Stimulated activated CD4-positive, alpha-beta T cell treated with anti-CD3 and anti-CD28 coated beads, TNF-alpha, amount 100 ng/mL, for 48 hours (primary cell): ENCODE results near the gene SYNE1.

Source experiments
- DNase-seq, 3 donors: peaks; one replicate each; pipeline ENCODE4 v3.0.0-alpha.2; 2020; ENCODE audit warnings: low read depth in 3 of 3

The SYNE1 gene

GRCh38 chr6:152277826-152278329, 359.3 kb downstream of the SYNE1 start:
- DNase-seq: no peak

- DNase-seq: no peak
Observed at GRCh38 chr6:152273638-152274037, 363.5 kb downstream of the SYNE1 start.

DNA sequence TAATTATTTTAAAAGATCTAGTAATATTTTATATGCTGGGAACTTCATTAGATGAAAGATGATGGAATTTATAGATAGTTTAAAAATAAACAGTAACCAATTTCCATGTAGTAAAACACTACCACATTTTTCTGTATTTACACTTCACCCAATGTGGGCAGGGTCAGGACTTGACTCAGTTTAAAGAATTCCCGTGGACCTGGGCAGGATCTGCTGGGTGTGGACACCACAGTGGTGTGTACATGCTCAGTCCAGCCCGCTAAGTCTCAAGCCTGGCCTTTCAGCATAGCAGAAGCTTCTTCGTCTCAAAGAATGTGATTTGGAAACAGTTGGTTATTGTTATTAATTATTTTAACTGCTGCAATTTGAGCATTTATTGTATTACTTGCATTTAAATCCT, 364.2 kb downstream of the SYNE1 start:
- DNase-seq: no peak

GRCh38 chr6:152272486-152272885, 364.7 kb downstream of the SYNE1 start:
- DNase-seq: no peak

DNA sequence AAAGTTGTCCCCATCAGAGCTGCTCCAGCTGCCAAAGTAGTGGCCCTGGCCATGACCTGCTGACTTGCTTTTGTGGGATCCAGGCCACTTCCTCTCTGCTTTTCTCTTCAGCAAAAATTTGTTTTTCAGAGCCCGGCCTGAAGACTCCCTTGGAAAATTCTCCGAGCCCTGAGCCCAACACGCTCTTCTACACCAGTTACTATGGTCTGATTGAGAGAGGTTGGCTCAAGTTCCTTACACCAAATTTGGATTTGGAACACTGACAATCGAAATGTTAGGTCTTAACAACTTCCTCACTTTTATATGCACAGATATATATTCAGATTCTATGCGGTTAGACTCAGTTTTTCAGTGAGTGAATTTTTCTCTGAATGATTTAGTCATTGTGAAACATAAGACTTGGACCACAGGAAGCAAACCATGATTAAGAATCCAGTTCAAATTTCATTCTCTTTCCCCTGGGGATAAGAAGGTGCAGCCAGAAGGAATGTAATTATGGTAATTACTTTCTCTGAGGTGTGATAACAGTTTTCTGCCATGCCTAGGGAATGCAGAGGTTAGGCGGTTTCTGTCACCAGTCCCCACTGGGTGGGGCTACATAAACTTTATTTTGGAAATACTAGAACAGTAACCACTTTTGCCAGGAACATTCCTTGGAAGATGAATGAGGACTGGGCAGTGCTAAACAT, 365.2 kb downstream of the SYNE1 start:
- DNase-seq: no peak

GRCh38 chr6:152270301-152270925, 366.7 kb downstream of the SYNE1 start:
- no peak for DNase-seq

DNA sequence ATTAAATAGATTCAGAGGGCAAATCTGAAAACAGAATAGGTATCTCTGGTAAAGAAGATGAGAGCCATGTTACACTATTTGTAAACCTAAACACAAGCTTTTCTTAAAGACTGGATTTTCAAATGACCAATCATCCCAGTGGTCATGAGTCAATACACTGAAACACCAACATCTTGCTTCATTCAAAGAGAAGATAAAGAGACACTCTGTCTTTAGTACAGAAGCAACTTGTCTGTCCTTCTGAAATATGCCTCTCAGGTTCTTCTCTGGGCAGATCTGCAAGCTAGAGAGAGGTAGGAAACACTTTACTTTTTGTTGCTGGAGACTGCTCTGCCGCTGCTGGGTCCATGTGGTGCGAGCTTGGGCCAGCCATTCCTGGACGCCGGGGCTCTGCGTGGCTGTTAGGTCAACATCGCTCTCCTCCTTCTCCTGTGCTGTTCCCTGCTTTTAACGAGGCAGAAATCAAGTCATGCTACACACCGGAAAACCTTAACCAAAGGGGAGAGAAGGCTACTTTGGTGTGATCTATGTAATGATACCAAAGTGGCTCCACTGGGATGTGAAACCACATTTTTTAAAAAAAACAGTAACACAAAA, 368.2 kb downstream of the SYNE1 start:
- no peak for DNase-seq

DNA sequence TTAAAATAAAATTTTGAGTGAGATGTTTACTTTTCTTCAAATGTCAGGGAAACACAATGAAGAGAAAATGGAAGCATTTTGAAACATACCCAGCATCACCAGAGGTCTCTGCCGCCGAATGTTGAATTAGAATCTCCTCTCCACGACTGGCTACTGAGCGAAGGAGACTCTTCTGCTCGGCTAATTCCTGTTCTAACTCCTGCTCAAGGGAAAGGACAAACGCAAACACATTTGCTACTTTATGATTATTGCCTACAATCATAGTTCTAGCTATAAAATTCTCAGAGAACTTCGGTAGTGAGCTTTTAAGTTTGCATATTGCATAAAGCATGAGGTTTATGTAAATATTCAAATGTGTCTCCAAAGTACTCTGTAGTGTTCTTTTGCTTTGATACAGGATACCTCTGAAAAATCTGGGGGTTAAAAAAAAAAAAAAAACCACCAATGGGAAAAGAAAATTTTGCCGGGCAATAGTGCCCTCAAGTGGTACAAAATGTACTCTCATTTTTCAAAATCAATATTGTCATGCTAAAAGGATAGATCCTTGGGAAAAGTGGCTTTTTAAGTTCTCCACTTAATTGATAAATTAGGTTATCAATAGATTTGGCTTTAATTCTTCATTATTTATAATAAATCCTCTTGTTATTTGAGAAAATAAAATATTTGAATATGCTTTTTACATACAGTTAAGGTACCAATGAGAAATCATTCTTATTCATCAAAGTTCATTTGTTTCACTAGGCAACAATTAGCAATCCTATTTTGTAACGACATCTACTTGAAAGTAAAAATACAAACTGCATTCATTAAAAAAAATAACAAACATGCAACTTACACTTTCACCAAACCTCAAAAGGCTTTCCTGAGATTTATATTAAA, 369.0 kb downstream of the SYNE1 start:
- peak in 1 of 3 donors; percentile 8 for DNase-seq

- DNase-seq: no peak
Observed at GRCh38 chr6:152265651-152266050, 371.5 kb downstream of the SYNE1 start.

- no peak for DNase-seq
Observed at GRCh38 chr6:152263582-152263981, 373.6 kb downstream of the SYNE1 start.

GRCh38 chr6:152261179-152261578, 376.0 kb downstream of the SYNE1 start:
- DNase-seq: no peak

- no peak for DNase-seq
Observed at GRCh38 chr6:152259234-152259633, 377.9 kb downstream of the SYNE1 start.

DNA sequence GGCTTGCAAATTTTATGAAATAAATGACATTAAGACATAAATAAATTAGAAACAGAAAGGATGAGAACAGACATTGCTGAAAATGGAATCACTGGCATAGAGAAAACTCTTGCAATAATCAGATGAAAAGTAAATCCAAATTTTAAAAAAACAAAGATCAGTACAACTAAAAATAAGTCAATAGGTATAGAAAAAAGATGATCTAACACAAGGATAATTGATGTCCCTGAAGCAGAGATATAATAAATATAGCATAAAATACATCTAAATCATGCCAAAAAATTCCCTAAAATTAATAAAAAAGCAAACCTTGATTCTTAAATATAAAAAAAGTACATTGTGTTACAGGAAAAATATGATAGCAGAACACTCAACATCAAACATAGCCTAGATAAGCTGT, 379.6 kb downstream of the SYNE1 start:
- no peak for DNase-seq

- DNase-seq: no peak
Observed at GRCh38 chr6:152250127-152250526, 387.0 kb downstream of the SYNE1 start.

DNA sequence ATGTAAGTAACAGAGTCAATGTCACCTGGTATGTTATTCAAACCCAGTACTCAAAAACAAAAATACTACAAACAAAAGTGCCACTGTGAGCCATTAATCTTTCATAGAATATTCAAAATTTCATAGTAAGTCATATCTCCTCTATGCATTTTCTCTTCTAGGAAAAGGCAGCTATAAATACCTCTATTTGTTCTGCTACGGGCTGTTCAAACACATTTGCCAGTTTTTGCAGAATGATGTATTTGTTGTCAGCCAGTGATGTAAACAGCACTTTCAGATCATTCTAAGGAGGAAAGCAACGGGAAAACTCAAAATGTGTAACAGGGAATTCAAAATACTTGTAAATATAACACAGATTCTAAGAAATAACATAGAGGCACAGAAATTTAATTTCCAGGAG, 388.2 kb downstream of the SYNE1 start:
- no peak for DNase-seq

DNA sequence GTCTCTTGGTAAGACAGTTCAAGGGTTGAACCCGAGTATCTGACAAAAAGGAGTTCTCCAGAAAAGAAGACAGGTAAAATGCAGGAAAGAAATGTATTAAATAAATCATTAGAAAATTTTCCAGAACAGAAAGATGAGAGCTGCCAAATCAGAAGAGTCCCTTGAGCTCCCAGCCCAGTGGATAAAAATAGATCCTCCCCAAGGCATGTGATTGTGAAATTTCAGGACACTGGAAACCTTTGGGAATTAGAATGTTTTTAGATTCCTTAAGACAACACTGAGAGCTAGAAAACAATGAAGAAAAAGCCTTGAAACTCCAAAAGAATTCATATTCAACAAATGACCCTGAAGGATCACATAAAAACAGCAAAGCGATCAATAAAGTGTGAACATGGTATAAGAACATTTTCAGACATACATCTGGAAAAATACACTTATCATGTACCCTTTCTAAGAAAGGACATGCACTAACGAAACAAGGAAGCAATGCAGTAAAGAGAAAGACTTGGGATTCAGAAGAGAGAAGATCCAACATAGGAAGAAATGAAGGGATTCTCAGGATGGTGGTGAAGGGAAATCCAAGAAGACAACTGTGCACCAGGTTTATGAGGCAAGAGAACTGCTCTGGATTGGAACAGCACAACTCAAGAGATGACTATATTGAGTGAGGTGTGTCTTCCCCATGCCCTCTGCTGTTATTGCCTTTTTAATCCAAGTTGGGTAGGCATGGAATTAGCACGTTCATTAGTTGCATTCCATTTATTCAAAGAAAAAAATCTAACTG, 390.4 kb downstream of the SYNE1 start:
- no peak for DNase-seq

- no peak for DNase-seq
Observed at GRCh38 chr6:152244998-152245630, 392.0 kb downstream of the SYNE1 start.

DNA sequence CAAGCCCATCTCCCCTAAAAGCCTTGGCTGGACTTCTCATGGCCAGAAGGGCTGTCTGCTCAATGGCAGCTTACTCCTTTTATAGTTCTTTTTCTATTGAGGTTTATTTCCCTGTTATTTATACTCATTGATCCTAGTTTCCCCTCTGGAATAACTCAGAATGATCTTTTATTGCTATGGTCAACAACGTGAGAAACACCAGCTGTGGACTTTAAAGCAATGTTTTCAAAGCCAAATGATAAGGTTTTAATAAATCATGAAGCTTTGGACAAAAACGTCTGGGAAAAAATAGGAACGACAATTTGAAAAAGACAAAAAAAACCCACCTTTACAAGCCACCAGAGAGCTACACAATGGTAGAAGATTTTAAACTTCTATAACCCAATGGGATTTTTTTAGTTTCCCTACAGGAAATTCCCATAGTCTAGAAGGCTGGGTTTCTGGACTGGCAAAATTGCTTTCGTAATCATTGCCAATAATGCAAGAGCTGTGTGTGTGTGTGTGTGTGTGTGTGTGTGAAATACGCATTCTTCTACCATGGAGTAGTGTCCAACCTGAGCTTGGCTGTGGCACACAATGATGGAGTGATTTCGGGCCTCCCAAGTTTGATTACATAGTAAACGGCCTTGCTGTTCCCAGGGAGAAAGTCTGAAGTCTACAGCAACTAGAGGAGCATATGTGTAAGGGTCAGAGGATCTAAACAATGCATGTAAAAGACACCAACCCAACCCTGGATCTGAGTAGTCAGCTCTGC, 396.0 kb downstream of the SYNE1 start:
- DNase-seq: no peak

GRCh38 chr6:152240436-152240835, 396.7 kb downstream of the SYNE1 start:
- no peak for DNase-seq
